Body of pancreas (tissue), 4 donors: Measurements from ENCODE around the gene GPX3. TPM values are rescaled to one million over a fixed set of nuclear protein-coding genes. Genes with fewer than 3 reads are reported as not detected.

Experiments
- ATAC-seq: fragments of 150-250 bp; one replicate; pipeline ENCODE4 v1.9.1; 2016
- DNase-seq, 4 donors: peaks; one replicate each; pipeline ENCODE4 v3.0.0-alpha.2; 2019
- H3K27ac ChIP-seq, 4 donors: fragments of 200-600 bp; sonication (generic); 1 replicate in 3 of 4; 2 replicates in 1 of 4; pipeline versions ENCODE4 v1.5.1 to v1.6.1; 2016 to 2019; ENCODE audit warnings: mild to moderate bottlenecking in 1 of 4, mixed read lengths in 1 of 4, moderate library complexity in 1 of 4
- H3K27me3 ChIP-seq, 2 donors: fragments of 200-600 bp; sonication (generic); one replicate each; pipeline ENCODE4 v1.6.0; 2016; ENCODE audit warnings: mild to moderate bottlenecking in 1 of 2
- H3K36me3 ChIP-seq, 2 donors: fragments of 200-600 bp; sonication (generic); replicated peaks in 1 of 2; 2 replicates each; pipeline ENCODE4 v1.5.1; 2016; ENCODE audit warnings: low read depth in 2 of 2; ENCODE audit not compliant: insufficient read depth in 1 of 2
- H3K4me1 ChIP-seq: fragments of 200-600 bp; sonication (generic); one replicate; pipeline ENCODE4 v1.6.0; 2016
- H3K4me3 ChIP-seq, 2 donors: fragments of 200-600 bp; sonication (generic); 1 replicate in 1 of 2; 2 replicates in 1 of 2; pipeline ENCODE4 v1.5.1; 2016 to 2019
- H3K9me3 ChIP-seq, 3 donors: fragments of 200-600 bp; sonication (generic); 1 replicate in 2 of 3; 2 replicates in 1 of 3; pipeline ENCODE4 v1.5.1; 2016
- POLR2A ChIP-seq, 3 donors: fragments of 450-650 bp; IDR thresholded peaks; one replicate each; pipeline ENCODE4 v1.6.1; 2016; ENCODE audit warnings: antibody characterized with exemption in 3 of 3, mild to moderate bottlenecking in 2 of 3
- WGBS, 2 donors: methylation state at CpG; one replicate each; pipeline ENCODE4 v1.1.5; 2017; 5-methylcytosine and 5-hydroxymethylcytosine counted together
- intact Hi-C: fragments of 100-400 bp; cut with DNase I; formaldehyde crosslinking; loops from one replicate; pipeline ENCODE4 v1.15.1; 2023
- total RNA-seq, 2 donors: library from RNA; depleted of rRNA; stranded (reverse); fragments of >200 nt; gene quantifications; one replicate each; pipeline ENCODE4 v1.1.0, GENCODE V29; 2016
- TF ChIP-seq, protein P1 (sequence below), 7 experiments: fragments of 450-650 bp in 4 of 7; fragments of 200-600 bp in 3 of 7; sonication (generic) in 3 of 7; IDR thresholded peaks; one replicate each; pipeline ENCODE4 v1.5.1; 2016 to 2019; ENCODE audit warnings: antibody characterized with exemption in 7 of 7

GPX3 gene
- total RNA-seq, 2 donors from 2014 or later: 686 to 1,482 TPM

- DNase-seq (no peak), ATAC-seq (no peak)
- Histone ChIP-seq H3K9me3 (no peaks in the 10 kb centered on the region), H3K27me3 (no peaks in the 10 kb centered on the region), H3K4me1 (no peaks in the 10 kb centered on the region), H3K27ac (no peak overlapping the region), H3K36me3 (no peaks in the 10 kb centered on the region), H3K4me3 (no peak overlapping the region)
- TF ChIP-seq, protein P1, sequence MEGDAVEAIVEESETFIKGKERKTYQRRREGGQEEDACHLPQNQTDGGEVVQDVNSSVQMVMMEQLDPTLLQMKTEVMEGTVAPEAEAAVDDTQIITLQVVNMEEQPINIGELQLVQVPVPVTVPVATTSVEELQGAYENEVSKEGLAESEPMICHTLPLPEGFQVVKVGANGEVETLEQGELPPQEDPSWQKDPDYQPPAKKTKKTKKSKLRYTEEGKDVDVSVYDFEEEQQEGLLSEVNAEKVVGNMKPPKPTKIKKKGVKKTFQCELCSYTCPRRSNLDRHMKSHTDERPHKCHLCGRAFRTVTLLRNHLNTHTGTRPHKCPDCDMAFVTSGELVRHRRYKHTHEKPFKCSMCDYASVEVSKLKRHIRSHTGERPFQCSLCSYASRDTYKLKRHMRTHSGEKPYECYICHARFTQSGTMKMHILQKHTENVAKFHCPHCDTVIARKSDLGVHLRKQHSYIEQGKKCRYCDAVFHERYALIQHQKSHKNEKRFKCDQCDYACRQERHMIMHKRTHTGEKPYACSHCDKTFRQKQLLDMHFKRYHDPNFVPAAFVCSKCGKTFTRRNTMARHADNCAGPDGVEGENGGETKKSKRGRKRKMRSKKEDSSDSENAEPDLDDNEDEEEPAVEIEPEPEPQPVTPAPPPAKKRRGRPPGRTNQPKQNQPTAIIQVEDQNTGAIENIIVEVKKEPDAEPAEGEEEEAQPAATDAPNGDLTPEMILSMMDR (IDR thresholded peaks at IDR 0.05): no peak
- TF ChIP-seq POLR2A (IDR thresholded peaks at IDR 0.05): no peak
- intact Hi-C loops: no loop called here
- 95 to 97% methylated on average over 6 of the region's 6 CpGs for WGBS, 2 donors
Measured at GRCh38 chr5:150992705-150993104, 27.7 kb upstream of the GPX3 start.

DNA sequence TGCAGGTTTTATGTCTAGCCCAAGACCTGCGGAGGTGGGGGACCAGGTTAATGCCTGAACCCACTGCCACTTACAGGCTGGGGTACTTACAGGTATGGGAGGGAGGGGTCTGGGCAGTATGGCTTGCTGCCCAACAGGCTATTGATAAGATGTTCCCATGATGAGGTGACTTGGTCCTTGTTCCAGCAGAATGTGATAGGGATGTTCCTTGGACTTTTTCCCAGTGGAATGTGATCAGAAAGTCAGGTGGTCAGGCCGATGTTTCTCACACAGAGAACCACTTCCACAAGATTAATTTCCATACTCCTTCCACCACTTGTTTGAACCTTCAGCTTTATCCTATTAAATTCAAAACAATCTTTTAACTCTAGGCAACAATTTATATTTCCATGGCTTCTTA, 27.0 kb upstream of the GPX3 start:
- no peaks in the 10 kb centered on the region for H3K27me3 ChIP-seq
- TF ChIP-seq, protein P1 (IDR thresholded peaks at IDR 0.05): no peak
- TF ChIP-seq POLR2A (IDR thresholded peaks at IDR 0.05): no peak
- H3K4me1 ChIP-seq: no peaks in the 10 kb centered on the region
- no peak for ATAC-seq
- 57 to 78% methylated on average over 2 of the region's 2 CpGs for WGBS, 2 donors
- intact Hi-C loops: no loop called here
- DNase-seq: no peak
- H3K27ac ChIP-seq: no peak overlapping the region
- H3K9me3 ChIP-seq: no peaks in the 10 kb centered on the region
- H3K36me3 ChIP-seq: no peaks in the 10 kb centered on the region
- no peak overlapping the region for H3K4me3 ChIP-seq

DNA sequence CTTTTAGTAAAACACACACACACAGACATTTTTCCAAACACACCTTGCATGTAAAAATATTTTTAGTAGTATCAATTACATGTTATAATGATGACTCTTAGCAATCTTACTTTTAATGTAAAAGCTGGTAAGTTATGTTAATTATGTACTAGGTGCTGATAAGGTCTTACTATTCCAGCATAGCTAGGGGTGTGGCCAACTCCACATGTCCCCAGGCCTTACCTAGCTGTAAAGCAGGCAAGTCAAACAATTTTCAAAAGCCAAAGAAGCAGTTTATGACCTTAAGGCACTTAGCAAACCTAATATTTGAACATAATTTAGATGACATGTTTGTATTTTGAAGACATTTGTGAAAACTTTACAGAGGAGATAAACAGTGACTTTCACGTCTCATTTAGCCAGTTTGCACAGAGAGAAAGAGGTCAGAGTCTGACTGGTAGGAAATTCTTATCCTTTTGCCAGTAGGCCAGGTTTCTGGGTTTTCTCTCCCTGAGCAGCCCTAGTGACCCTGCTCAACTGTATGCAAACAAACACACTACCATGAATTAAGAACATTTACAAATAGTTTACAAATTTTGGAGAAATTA, 26.5 kb upstream of the GPX3 start:
- intact Hi-C loops: no loop called here
- ATAC-seq (no peak), DNase-seq (no peak)
- Histone ChIP-seq H3K9me3 (no peaks in the 10 kb centered on the region), H3K4me3 (no peak overlapping the region), H3K27me3 (no peaks in the 10 kb centered on the region), H3K4me1 (no peaks in the 10 kb centered on the region), H3K36me3 (no peaks in the 10 kb centered on the region), H3K27ac (no peak overlapping the region)
- 27 to 38% methylated on average over 1 of the region's 1 CpG for WGBS, 2 donors
- TF ChIP-seq, protein P1 (IDR thresholded peaks at IDR 0.05): no peak
- no peak for TF ChIP-seq POLR2A (IDR thresholded peaks at IDR 0.05)

- WGBS, 2 donors: 31 to 35% methylated on average over 6 to 7 of the region's 7 CpGs
- Histone ChIP-seq H3K27ac (no peak overlapping the region), H3K27me3 (no peaks in the 10 kb centered on the region), H3K36me3 (no peaks in the 10 kb centered on the region), H3K4me3 (no peak overlapping the region), H3K4me1 (peaks cover 4% of the 10 kb centered on the region), H3K9me3 (no peaks in the 10 kb centered on the region)
- intact Hi-C loops: no loop called here
- DNase-seq: peak in 3 of 4 donors; percentile 55 to 68 (median 67)
- TF ChIP-seq POLR2A (IDR thresholded peaks at IDR 0.05): no peak
- TF ChIP-seq, protein P1 (IDR thresholded peaks at IDR 0.05): no peak
- ATAC-seq: no peak
Measured at GRCh38 chr5:150999704-151000442, 20.5 kb upstream of the GPX3 start.

DNA sequence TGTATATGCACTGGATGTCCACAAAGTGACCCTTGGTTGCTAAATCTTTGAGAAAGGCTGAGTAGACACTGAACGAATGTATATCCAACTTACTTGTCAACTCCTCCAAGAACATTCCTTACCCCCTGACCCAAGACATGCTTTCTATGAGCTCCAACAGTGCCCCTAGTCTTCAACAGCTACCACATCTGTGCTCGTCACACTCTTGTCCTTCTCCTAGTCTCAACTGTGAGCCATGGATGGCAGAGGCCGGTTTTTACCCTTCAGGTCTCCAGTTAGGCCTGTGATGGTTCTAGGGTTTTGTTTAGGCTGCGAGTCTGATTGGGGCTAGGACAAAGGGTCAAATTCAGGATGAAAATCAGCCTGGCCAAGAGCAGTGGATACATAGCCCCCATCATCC, 19.0 kb upstream of the GPX3 start:
- no peaks in the 10 kb centered on the region for H3K9me3 ChIP-seq
- TF ChIP-seq, protein P1 (IDR thresholded peaks at IDR 0.05): no peak
- no peak for TF ChIP-seq POLR2A (IDR thresholded peaks at IDR 0.05)
- peaks cover 4% of the 10 kb centered on the region for H3K4me1 ChIP-seq
- 85 to 94% methylated on average over 4 of the region's 4 CpGs for WGBS, 2 donors
- ATAC-seq (no peak), DNase-seq (no peak)
- no peaks in the 10 kb centered on the region for H3K27me3 ChIP-seq
- intact Hi-C loops: no loop called here
- H3K27ac ChIP-seq: no peak overlapping the region
- no peak overlapping the region for H3K4me3 ChIP-seq
- no peaks in the 10 kb centered on the region for H3K36me3 ChIP-seq
